ENCODE results near the gene SLC46A1. TPM values are rescaled to one million over a fixed set of nuclear protein-coding genes. Genes with fewer than 3 reads are reported as not detected.

SLC46A1 gene
- total RNA-seq, 1 donor from 2014 or later, result 5.9 TPM

- DNase-seq (ENCODE audit: extremely low spot score, unreplicated experiment), result no peak
- no peak overlapping the region for H3K27ac Mint-ChIP-seq (ENCODE audit: unreplicated experiment)
- peaks cover 26% of the 10 kb centered on the region for H3K4me1 Mint-ChIP-seq (ENCODE audit: unreplicated experiment)
- H3K36me3 Mint-ChIP-seq (ENCODE audit: unreplicated experiment), result peaks cover 2% of the 10 kb centered on the region
- TF ChIP-seq CTCF (IDR thresholded peaks at IDR 0.05), result no peak
- H3K9me3 Mint-ChIP-seq (ENCODE audit: unreplicated experiment), result no peaks in the 10 kb centered on the region
- H3K27me3 Mint-ChIP-seq (ENCODE audit: unreplicated experiment), result no peaks in the 10 kb centered on the region
- H3K4me3 Mint-ChIP-seq (ENCODE audit: unreplicated experiment), result peak overlapping the region; percentile 69
These were observed 33.1 kb downstream of the SLC46A1 start for GRCh38 chr17:28372945-28373274.

DNA sequence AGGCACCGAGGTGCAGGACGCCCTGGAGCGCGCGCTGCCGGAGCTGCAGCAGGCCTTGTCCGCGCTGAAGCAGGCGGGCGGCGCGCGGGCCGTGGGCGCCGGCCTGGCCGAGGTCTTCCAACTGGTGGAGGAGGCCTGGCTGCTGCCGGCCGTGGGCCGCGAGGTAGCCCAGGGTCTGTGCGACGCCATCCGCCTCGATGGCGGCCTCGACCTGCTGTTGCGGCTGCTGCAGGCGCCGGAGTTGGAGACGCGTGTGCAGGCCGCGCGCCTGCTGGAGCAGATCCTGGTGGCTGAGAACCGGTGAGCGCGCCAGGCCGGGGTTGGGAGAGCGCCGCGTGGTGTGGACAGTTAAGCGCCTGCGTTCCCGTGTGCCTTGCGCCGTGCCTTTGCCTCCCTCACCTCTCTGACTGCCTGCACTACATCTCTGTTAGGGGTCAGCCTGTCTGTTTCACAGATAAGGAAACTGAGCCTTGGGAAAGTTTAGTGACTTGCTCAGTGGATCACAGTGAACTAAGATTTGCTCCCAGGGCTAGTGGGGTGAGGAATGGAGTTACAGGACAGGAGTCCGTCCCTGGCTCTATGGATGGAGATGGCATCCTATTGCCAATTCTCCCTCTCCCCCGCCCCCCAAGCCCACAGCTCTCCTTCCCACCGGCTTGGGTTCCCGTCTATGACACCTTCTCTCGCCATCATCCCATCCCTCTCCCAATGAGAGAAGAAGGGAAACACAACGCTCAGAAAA is 33.6 kb downstream of the SLC46A1 start:
- TF ChIP-seq CTCF (IDR thresholded peaks at IDR 0.05), result no peak
- DNase-seq (ENCODE audit: extremely low spot score, unreplicated experiment), result no peak
- no peaks in the 10 kb centered on the region for H3K9me3 Mint-ChIP-seq (ENCODE audit: unreplicated experiment)
- H3K36me3 Mint-ChIP-seq (ENCODE audit: unreplicated experiment), result peaks cover 2% of the 10 kb centered on the region
- H3K27ac Mint-ChIP-seq (ENCODE audit: unreplicated experiment), result no peak overlapping the region
- peak overlapping the region; percentile 69 for H3K4me3 Mint-ChIP-seq (ENCODE audit: unreplicated experiment)
- H3K4me1 Mint-ChIP-seq (ENCODE audit: unreplicated experiment), result peaks cover 26% of the 10 kb centered on the region
- no peaks in the 10 kb centered on the region for H3K27me3 Mint-ChIP-seq (ENCODE audit: unreplicated experiment)

GRCh38 chr17:28371245-28372202 is 34.5 kb downstream of the SLC46A1 start, which contains the start of gene SARM1:
Gene SARM1, plus strand, starts transcription at chr17:28371694. Its CDS starts 339 bp downstream, at chr17:28372033.
- peak within 1 kb of the TSS; percentile 83 for H3K4me3 Mint-ChIP-seq (ENCODE audit: unreplicated experiment)
- no peaks in the 10 kb centered on the region for H3K27me3 Mint-ChIP-seq (ENCODE audit: unreplicated experiment)
- peak within 1 kb of the TSS; percentile 76 for H3K27ac Mint-ChIP-seq (ENCODE audit: unreplicated experiment)
- no peak for TF ChIP-seq CTCF (IDR thresholded peaks at IDR 0.05)
- peak; percentile 95 for DNase-seq (ENCODE audit: extremely low spot score, unreplicated experiment)
- H3K4me1 Mint-ChIP-seq (ENCODE audit: unreplicated experiment), result peaks cover 26% of the 10 kb centered on the region
- peaks cover 2% of the 10 kb centered on the region for H3K36me3 Mint-ChIP-seq (ENCODE audit: unreplicated experiment)
- no peaks in the 10 kb centered on the region for H3K9me3 Mint-ChIP-seq (ENCODE audit: unreplicated experiment)

DNA sequence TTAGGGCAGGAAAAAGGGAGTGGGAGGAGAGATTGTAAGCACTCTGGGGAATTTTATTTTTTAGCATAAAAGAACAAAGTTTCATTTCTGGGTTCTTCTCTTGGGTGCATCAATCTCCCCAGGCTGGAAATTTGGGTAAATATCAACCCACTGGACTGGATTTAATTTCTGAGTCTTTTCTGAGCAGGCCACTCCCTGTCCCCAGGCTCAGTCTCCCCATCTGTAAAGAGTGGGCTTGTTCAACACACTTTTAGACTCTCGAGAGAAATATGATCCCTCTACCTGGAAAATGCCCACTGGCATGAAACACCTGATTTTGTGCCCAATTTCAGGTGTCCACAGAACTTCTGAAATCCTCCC is 35.3 kb downstream of the SLC46A1 start:
- Mint-ChIP-seq H3K9me3 (ENCODE audit: unreplicated experiment) (no peaks in the 10 kb centered on the region), H3K4me1 (ENCODE audit: unreplicated experiment) (peaks cover 26% of the 10 kb centered on the region), H3K36me3 (ENCODE audit: unreplicated experiment) (peaks cover 2% of the 10 kb centered on the region), H3K4me3 (ENCODE audit: unreplicated experiment) (peak overlapping the region; percentile 83), H3K27me3 (ENCODE audit: unreplicated experiment) (no peaks in the 10 kb centered on the region), H3K27ac (ENCODE audit: unreplicated experiment) (peak overlapping the region; percentile 76)
- TF ChIP-seq CTCF (IDR thresholded peaks at IDR 0.05), result no peak
- DNase-seq (ENCODE audit: extremely low spot score, unreplicated experiment), result no peak
